T follicular helper cell (primary cell): ENCODE data around the gene PAX2.
A peak's percentile ranks its signal among the peaks of the same experiment; 100 is the strongest.

Source experiments
- DNase-seq: peaks from one replicate; pipeline ENCODE4 v3.0.0-alpha.2; 2020; ENCODE audit warnings: low read depth

PAX2 gene

GRCh38 chr10:100878291-100878910, 133.0 kb downstream of the PAX2 start:
- DNase-seq: peak; percentile 3
